Amygdala (tissue), 56 donors: ENCODE data around the gene HS3ST3B1.

ENCODE experiments used
- DNase-seq, 56 donors: peaks; one replicate each; lab custom pipeline; 2025; lab: John Stamatoyannopoulos, UW

HS3ST3B1 gene

GRCh38 chr17:14300575-14301278 lies at the start of gene HS3ST3B1:
TSS of gene HS3ST3B1 (plus strand) at chr17:14301081. CDS start at chr17:14301519, 438 bp downstream.
- DNase-seq: peak in 54 of 56 donors; percentile 6 to 84 (median 65)

- no peak for DNase-seq
Measured at GRCh38 chr17:14261406-14261805, 39.5 kb upstream of the HS3ST3B1 start.

GRCh38 chr17:14268264-14268663 lies 32.6 kb upstream of the HS3ST3B1 start:
- DNase-seq: no peak

GRCh38 chr17:14269473-14269872 lies 31.4 kb upstream of the HS3ST3B1 start:
- no peak for DNase-seq

GRCh38 chr17:14270508-14270907 lies 30.4 kb upstream of the HS3ST3B1 start:
- DNase-seq: no peak

- DNase-seq: no peak
Measured at GRCh38 chr17:14276535-14277250, 24.2 kb upstream of the HS3ST3B1 start.

GRCh38 chr17:14281530-14281929 lies 19.4 kb upstream of the HS3ST3B1 start:
- no peak for DNase-seq

- DNase-seq: no peak
Measured at GRCh38 chr17:14282726-14283125, 18.2 kb upstream of the HS3ST3B1 start.

- no peak for DNase-seq
Measured at GRCh38 chr17:14289162-14289561, 11.7 kb upstream of the HS3ST3B1 start.

- no peak for DNase-seq
Measured at GRCh38 chr17:14294876-14295275, 6.0 kb upstream of the HS3ST3B1 start.

GRCh38 chr17:14295676-14296075 lies 5.2 kb upstream of the HS3ST3B1 start:
- DNase-seq: no peak

- DNase-seq: no peak
Measured at GRCh38 chr17:14296166-14296910, 4.5 kb upstream of the HS3ST3B1 start.

GRCh38 chr17:14297161-14297851 lies 3.6 kb upstream of the HS3ST3B1 start:
- no peak for DNase-seq

- DNase-seq: no peak
Measured at GRCh38 chr17:14298221-14298946, 2.5 kb upstream of the HS3ST3B1 start.

- DNase-seq: no peak
Measured at GRCh38 chr17:14298947-14299279, 2.0 kb upstream of the HS3ST3B1 start.

GRCh38 chr17:14299280-14300141 lies 1.4 kb upstream of the HS3ST3B1 start:
- DNase-seq: peak in 1 of 56 donors; percentile 9

GRCh38 chr17:14301279-14302090 lies 604 bp downstream of the HS3ST3B1 start:
- DNase-seq: no peak

- peak in 1 of 56 donors; percentile 2 for DNase-seq
Measured at GRCh38 chr17:14302091-14302430, 1.2 kb downstream of the HS3ST3B1 start.
